Neural progenitor cell (in vitro differentiated cells): ENCODE measurements around the gene UBE2O.

Experiments used
- CTCF ChIP-seq: fragments of 200-600 bp; sonication (generic); IDR thresholded peaks from 2 replicates; pipeline ENCODE4 v1.5.1; 2017; ENCODE audit warnings: antibody characterized with exemption, mild to moderate bottlenecking
- EZH2phosphoT487 ChIP-seq: fragments of 200-600 bp; sonication (generic); IDR thresholded peaks from 2 replicates; pipeline ENCODE4 v1.6.1; 2017; ENCODE audit warnings: antibody characterized with exemption

DNA sequence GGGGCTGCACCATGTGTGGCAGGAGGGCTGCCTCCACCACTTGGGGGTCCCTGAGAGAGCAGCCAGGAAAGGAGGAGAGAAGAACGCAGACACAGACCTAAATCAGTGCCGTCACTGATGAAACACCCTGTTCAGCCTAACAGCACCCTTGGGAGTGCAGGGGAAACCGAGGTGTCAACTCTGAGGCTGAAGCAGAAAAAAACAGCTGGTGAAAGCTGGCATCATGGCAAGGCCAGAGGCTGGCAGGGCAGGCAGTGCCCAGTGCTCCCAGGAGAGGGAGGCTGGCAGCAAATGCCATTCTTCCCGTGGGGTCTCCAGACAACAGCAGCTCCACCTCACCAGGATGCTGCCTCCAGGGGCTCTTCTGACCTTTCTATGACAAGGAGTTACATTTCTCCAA is 45.4 kb downstream of the UBE2O start:
- TF ChIP-seq CTCF, result no peak
- TF ChIP-seq EZH2phosphoT487, result no peak
